ENCODE measurements around the gene SKI. TPM values are rescaled to one million over a fixed set of nuclear protein-coding genes. Genes with fewer than 3 reads are reported as not detected.
"Not testable (repeated sequence)": the region's sequence is repeated elsewhere in the genome, so short reads cannot be mapped to it uniquely, and the experiment has no call there.

The SKI gene
- total RNA-seq, 6 experiments from 2014 or later, result 23.7 to 84.8 (median 31.4) TPM

DNA sequence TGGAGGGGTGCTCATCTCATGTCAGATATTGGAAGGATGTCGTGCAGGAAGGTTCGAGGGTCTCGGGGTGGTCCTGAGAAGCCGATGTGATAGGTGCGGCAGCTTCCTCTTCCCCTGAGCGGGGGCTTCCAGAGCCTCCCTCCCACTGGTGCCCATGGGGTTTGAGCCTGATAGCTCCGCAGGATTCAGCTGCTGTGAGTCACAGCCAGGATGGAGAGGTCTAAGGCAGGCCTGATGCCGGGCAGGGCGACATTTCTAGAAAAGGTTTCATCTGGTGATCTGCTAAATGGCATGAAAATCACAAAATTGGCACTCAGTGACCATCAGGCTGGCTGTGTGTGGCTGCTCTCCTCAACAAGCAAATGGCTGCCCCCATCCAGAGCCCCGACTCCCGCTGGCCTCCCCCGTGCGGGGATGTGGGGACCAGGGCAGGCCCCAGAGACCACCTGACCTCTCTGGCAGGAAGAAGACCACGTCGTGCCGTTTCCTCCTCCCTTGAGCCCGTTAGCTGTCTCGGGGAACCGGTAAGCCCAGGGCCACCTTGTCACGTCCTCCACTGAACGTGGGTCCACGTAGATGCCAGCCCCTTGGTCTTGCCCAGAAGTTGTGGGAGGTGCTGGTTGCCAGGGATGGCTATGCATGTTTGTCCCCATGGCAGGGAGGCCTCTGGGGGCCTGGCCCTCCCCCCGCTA lies 66.1 kb downstream of the SKI start:
- ATAC-seq, result no peak
- peaks cover 0 to 33% (median 9%) of the 10 kb centered on the region in 4 donors for H3K4me1 ChIP-seq

DNA sequence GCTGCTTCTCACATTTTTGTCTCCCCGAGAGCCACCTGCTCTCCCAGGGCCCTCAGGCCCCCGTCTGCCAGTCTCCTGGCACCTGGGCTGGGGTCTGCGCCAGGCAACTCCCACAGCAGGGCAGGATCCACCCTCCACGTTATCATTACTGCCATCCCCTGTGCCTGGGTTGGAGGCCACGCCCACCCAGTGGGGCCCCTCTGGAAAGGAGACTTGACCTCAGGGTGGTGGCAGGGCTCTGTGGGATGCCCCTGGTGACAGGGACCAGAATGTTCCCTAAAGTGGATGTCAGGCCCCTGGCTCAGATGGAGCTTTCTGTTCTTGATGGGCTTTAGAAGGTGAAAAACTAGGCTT lies 66.6 kb downstream of the SKI start:
- intact Hi-C loops (cut with DNase I), result no loop called here
- DNase-seq, result no peak
- Histone ChIP-seq H3K36me3 (no peaks in the 10 kb centered on the region), H3K4me1 (peaks cover 0 to 36% (median 11%) of the 10 kb centered on the region in 4 donors), H3K9me3 (no peaks in the 10 kb centered on the region), H3K27me3 (no peaks in the 10 kb centered on the region), H3K4me3 (no peak overlapping the region), H3K27ac (no peak overlapping the region)
- 83% methylated on average over 2 of the region's 5 CpGs for WGBS (ENCODE audit: insufficient coverage, low coverage, low lambda C conversion rate, missing lambda C conversion rate)
- ATAC-seq, result no peak
- TF ChIP-seq, protein P1, sequence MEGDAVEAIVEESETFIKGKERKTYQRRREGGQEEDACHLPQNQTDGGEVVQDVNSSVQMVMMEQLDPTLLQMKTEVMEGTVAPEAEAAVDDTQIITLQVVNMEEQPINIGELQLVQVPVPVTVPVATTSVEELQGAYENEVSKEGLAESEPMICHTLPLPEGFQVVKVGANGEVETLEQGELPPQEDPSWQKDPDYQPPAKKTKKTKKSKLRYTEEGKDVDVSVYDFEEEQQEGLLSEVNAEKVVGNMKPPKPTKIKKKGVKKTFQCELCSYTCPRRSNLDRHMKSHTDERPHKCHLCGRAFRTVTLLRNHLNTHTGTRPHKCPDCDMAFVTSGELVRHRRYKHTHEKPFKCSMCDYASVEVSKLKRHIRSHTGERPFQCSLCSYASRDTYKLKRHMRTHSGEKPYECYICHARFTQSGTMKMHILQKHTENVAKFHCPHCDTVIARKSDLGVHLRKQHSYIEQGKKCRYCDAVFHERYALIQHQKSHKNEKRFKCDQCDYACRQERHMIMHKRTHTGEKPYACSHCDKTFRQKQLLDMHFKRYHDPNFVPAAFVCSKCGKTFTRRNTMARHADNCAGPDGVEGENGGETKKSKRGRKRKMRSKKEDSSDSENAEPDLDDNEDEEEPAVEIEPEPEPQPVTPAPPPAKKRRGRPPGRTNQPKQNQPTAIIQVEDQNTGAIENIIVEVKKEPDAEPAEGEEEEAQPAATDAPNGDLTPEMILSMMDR (IDR thresholded peaks at IDR 0.05), result no peak
- TF ChIP-seq POLR2A (IDR thresholded peaks at IDR 0.05), result no peak

More for the DNA sequence above, 66.1 kb downstream of the SKI start:
- H3K27ac ChIP-seq, result no peak overlapping the region
- H3K9me3 ChIP-seq, result no peaks in the 10 kb centered on the region
- DNase-seq, result no peak
- H3K36me3 ChIP-seq, result no peaks in the 10 kb centered on the region
- no peaks in the 10 kb centered on the region for H3K27me3 ChIP-seq
- no peak overlapping the region for H3K4me3 ChIP-seq
- WGBS (ENCODE audit: insufficient coverage, low coverage, low lambda C conversion rate, missing lambda C conversion rate), result 44% methylated on average over 5 of the region's 23 CpGs
- TF ChIP-seq POLR2A (IDR thresholded peaks at IDR 0.05), result no peak
- TF ChIP-seq, protein P1 (IDR thresholded peaks at IDR 0.05), result no peak
- intact Hi-C loops (cut with DNase I), result no loop called here

DNA sequence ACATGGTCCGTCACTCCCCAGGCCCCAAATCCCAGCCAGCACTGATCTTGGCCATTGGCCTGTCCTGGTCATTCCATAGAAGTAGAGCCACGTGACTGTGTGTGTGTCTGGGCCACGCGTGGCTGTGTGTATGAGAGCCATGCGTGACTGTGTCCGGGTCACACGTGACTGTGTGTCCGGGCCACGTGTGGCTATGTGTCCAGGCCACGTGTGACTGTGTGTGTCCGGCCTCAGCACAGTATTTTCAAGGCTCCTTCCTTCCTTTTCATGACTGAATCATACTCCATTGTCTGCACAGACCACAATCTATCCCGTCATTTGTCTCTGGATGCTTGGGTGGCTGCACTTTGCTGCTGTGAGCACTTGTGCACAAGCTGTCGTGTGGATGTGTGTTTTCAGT lies 67.4 kb downstream of the SKI start:
- H3K4me1 ChIP-seq, result peaks cover 0 to 35% (median 11%) of the 10 kb centered on the region in 4 donors
- DNase-seq (no peak), ATAC-seq (no peak)
- H3K4me3 ChIP-seq, result no peak overlapping the region
- no peaks in the 10 kb centered on the region for H3K9me3 ChIP-seq
- 83% methylated on average over 3 of the region's 13 CpGs for WGBS (ENCODE audit: insufficient coverage, low coverage, low lambda C conversion rate, missing lambda C conversion rate)
- no peaks in the 10 kb centered on the region for H3K27me3 ChIP-seq
- H3K36me3 ChIP-seq, result no peaks in the 10 kb centered on the region
- no peak overlapping the region for H3K27ac ChIP-seq
- TF ChIP-seq, protein P1 (IDR thresholded peaks at IDR 0.05), result no peak
- no peak for TF ChIP-seq POLR2A (IDR thresholded peaks at IDR 0.05)
- intact Hi-C loops (cut with DNase I), result no loop called here

DNA sequence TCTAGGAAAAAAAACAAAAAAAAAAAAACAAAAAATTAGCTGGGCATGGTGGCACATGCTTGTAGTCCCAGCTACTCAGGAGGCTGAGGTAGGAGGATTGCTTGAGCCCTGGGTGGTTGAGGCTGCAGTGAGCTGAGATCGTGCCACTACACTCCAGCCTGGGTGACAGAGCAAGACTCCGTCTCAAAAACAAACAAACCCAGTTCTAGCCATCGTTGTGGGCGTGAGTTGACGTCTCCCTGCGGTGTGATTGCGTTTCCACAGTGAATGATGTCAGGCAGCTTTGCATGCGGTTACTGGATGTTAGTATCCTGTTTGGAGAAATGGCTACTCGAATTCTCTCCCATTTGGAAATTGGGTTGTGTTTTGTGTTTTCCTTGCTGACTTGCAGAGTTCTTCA lies 68.1 kb downstream of the SKI start:
- WGBS (ENCODE audit: insufficient coverage, low coverage, low lambda C conversion rate, missing lambda C conversion rate), result 80% methylated on average over 1 of the region's 9 CpGs
- H3K36me3 ChIP-seq; H3K27ac ChIP-seq; H3K9me3 ChIP-seq; DNase-seq; H3K27me3 ChIP-seq; ATAC-seq; intact Hi-C loops (cut with DNase I); H3K4me3 ChIP-seq: not testable (repeated sequence)
- H3K4me1 ChIP-seq, result peaks cover 0 to 35% (median 12%) of the 10 kb centered on the region in 4 donors

DNA sequence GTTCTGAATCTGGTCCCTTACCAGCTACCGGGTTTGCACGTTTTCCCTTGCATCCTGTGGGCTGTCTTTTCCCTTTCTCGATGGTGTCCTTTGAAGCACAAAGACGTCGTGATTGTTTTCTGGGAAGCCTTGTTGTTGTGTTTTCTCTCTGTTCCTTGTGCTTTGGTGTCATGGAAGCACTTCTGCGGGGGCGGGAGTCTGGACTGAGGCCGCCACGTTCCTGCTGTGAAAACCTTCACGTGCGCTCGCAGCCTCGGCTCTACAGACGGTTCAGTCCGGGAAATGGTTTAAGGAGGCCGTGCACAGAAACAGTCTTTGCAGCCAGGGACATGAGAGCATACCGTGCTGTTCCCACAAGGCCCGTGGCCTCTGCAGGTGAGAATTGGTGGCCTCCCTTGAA lies 68.5 kb downstream of the SKI start:
- intact Hi-C loops (cut with DNase I), result no loop called here
- no peak for DNase-seq
- Histone ChIP-seq H3K36me3 (no peaks in the 10 kb centered on the region), H3K27me3 (no peaks in the 10 kb centered on the region), H3K27ac (no peak overlapping the region), H3K9me3 (no peaks in the 10 kb centered on the region), H3K4me1 (peaks cover 0 to 33% (median 12%) of the 10 kb centered on the region in 4 donors), H3K4me3 (no peak overlapping the region)
- 80% methylated on average over 10 of the region's 18 CpGs for WGBS (ENCODE audit: insufficient coverage, low coverage, low lambda C conversion rate, missing lambda C conversion rate)
- ATAC-seq, result no peak
- no peak for TF ChIP-seq POLR2A (IDR thresholded peaks at IDR 0.05)
- TF ChIP-seq, protein P1 (IDR thresholded peaks at IDR 0.05), result no peak
